Lung microvascular endothelial cell (primary cell): ENCODE measurements around the gene MICAL1. TPM values are rescaled to one million over a fixed set of nuclear protein-coding genes. Genes with fewer than 3 reads are reported as not detected.
"Not testable (repeated sequence)": the region's sequence is repeated elsewhere in the genome, so short reads cannot be mapped to it uniquely, and the experiment has no call there.

ENCODE experiments used
- DNase-seq, 2 donors: peaks; one replicate each; pipeline versions ENCODE4 v3.0.0 to v3.0.0-alpha.2; 2010; ENCODE audit warnings: low read depth in 2 of 2
- total RNA-seq: library from RNA; depleted of rRNA; stranded (reverse); fragments of >200 nt; gene quantifications from 2 replicates; pipeline ENCODE4 v1.2.1, GENCODE V29; 2014

The MICAL1 gene
- total RNA-seq, 1 donor from 2014 or later, result 12.5 TPM

DNA sequence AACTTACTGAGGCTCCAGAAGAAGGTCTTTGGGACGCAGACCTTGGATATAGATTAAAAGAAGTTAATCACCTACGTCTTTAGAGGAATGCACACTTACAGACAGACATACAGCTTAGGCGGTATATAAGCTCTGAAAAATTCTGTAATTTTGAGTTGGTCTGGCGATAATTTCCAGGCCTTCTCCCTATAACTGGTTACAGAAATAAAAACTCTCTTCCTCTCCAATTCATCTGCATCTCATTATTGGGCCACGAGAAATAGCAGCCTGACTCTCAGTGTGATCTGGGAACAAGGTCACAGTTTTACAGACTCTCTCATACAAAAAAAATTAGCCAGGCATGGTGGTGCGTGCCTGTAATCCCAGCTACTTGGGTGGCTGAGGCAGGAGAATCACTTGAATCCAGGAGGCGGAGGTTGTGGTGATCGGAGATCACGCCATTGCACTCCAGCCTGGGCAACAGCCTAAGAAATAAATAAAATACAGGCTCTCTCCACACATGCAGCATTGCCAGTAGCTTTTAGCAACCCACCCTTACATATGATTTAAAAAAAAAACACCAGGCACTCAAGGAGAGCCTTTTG, 22.7 kb upstream of the MICAL1 start:
- DNase-seq, result no peak

- no peak for DNase-seq
Observed at GRCh38 chr6:109477725-109478124, 22.2 kb upstream of the MICAL1 start.

DNA sequence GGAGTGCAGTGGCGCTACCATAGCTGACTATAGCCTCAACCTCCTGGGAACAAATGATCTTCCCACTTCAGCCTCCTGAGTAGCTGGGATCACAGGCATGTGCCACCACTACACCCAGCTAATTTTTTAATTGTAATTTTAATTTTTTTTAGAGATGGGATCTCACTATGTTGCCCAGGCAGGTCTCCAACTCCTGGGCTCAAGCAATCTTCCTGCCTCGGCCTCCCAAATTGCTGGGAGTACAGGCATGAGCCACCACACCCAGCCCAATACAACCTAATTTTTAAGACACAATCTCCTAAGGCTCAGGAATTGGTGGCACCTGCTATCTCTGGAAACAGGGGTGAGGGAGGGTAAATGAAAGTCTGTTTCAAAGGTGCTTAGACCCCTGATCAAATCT, 21.6 kb upstream of the MICAL1 start:
- no peak for DNase-seq

DNA sequence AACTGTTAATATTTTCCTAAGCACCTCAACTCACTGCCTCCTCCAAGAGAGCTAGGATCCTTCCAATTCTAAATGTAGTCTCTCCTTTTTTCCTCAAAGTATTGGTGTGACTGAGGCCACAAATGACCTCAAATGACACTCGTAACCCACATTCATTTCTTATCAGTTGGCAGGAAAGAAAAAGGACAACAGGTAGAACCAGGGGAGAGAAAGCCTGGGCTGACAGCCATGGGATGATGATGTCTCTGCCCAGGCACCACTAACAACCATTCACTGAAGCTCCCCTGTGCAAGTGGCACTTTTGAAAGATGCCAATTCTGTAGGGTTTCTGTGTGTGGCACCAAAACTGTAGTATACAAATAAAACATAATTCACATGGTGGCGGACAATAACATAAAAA, 20.1 kb upstream of the MICAL1 start:
- DNase-seq, result no peak

DNA sequence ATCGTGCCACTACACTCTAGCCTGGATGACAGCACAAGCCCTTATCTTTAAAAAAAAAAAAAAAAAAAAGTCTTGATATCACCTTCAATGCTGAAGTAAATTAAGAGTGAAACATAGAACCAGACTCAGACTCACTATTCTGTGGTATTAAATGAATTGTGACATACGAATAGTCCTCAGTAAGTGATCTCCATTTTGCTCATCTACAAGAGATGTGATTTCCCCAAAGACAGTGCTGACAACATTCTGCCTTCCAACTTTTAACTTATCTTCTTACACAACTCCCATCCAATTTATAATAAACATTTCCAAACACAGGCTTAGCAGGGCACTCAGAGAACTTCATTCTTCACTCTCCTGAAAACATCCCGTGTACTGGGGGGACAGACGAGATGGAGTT, 19.4 kb upstream of the MICAL1 start:
- DNase-seq, result no peak

GRCh38 chr6:109473120-109473519, 17.5 kb upstream of the MICAL1 start:
- no peak for DNase-seq

DNA sequence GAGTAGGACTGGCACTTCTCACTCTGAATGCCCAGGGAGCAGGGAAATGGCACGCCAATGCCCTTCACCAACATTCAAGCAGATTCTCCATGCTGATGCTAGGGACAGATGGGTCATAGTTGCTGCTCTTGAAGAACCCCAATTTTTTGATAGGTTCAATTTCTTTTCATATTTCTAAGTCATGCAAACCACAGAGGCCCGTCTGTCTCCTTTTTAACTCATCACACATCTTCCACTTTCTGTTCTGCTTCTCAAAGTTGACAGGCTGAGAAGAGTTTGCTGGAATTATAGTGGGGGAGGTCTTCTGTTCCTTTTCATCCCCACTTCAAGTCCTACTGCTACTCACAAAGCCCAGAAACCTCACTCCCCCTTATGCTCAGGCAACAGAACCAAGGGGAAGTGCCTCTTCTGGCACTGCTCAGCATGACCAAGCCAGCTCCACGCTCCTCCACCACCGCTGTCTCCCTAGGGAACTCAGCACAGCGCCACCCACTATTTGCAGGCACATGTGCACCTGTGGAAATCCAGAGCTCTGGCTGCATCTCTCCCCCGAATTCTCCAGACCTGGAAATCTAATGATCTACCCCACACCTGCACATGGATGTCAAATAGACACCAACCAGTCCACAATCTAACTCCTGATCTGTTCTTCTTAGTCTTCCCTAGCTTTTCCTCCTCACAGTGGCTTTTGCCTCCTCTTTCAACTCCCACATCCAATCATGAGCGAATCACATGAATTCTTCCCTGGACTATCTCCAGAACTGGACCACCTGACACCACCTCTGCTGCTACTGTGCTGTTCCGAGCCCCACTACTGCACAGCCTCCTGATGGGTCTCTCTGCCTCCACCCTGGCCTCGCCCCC, 16.8 kb upstream of the MICAL1 start:
- DNase-seq, result no peak

DNA sequence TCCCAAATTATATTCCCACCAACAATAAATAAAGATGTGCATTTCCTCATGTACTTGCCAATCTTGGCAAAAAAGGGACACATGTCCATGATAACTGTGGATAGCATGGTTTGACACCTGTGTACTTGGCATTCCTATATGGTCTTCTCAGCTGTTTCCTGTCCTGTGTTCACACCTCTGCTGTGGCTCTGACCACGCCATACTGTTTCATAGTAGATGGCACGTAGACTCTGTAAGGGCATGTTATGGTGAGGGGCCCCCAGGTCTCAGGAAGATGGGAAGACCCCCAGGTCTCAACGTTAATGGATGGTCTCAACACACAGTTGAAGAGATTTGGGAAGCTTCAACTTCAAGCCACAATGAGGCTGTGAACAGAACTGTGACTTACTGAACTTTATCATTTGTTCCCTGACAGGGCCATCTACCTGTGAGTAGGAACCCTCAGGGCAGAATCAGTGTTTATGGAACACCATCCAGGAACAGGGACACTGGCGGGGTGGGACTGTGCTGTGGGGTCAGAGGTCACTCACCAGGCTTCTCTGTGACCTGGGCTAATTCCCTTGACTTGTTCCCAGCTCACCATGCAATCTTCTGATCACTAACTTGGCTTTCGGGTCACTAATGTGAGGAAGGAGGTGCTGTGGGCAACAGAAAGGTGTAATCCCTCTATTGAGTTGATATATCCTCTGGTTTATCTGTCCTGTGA, 15.7 kb upstream of the MICAL1 start:
- DNase-seq, result no peak

GRCh38 chr6:109469591-109470189, 14.1 kb upstream of the MICAL1 start:
- DNase-seq, result no peak

GRCh38 chr6:109467696-109468095, 12.1 kb upstream of the MICAL1 start:
- DNase-seq, result no peak

DNA sequence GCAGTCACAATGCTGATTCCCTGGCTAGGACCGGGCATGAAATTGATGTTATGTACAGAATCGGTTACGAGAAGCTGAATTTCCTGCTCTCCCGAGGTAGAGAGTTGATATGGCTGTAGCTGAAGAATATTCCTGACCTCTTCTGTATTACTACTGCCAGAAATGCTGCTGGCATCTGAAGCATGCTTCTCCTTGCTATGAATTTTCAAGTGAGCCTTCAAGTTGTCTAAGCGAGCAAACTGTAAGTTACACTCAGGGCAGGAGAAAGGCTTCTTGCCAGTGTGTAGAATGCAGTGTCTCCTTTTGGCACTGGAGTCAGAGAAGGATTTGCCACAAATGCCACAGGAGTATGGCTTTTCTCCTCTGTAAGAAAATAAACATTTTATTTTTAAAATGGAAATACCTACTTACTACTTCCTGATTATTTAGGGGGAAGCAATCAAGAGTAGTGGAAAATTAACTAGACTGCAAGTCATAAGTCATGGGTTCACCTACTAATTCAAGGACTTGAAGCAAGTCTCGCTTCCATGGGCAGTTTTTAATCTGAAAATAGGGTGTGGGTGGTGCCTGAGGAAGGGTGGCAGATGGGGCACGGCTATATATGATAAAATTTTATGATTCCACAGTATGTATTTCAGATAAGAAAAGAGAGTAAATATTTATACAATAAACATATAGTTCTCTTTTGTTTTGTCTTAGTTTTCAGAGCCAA, 10.8 kb upstream of the MICAL1 start:
- no peak for DNase-seq

GRCh38 chr6:109465772-109466171, 10.2 kb upstream of the MICAL1 start:
- DNase-seq, result no peak

- DNase-seq, result no peak
Observed at GRCh38 chr6:109461733-109462526, 6.4 kb upstream of the MICAL1 start.

DNA sequence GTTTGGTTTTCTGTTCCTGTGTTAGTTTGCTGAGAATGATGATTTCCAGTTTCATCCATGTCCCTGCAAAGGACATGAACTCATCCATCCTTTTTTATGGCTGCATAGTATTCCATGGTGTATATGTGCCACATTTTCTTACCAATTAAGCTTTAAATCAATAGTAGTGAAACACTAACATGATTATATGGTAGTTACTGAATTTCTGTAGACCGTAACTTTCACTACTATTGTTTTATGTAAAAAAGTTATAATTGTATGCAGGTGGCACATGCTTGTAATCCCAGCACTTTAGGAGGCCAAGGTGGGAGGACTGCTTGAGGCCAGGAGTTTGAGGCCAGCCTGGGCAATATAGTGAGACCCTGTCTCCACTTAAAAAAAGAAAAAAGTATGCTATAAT, 5.6 kb upstream of the MICAL1 start:
- not testable (repeated sequence) for DNase-seq

- no peak for DNase-seq
Observed at GRCh38 chr6:109460161-109460829, 4.7 kb upstream of the MICAL1 start.

DNA sequence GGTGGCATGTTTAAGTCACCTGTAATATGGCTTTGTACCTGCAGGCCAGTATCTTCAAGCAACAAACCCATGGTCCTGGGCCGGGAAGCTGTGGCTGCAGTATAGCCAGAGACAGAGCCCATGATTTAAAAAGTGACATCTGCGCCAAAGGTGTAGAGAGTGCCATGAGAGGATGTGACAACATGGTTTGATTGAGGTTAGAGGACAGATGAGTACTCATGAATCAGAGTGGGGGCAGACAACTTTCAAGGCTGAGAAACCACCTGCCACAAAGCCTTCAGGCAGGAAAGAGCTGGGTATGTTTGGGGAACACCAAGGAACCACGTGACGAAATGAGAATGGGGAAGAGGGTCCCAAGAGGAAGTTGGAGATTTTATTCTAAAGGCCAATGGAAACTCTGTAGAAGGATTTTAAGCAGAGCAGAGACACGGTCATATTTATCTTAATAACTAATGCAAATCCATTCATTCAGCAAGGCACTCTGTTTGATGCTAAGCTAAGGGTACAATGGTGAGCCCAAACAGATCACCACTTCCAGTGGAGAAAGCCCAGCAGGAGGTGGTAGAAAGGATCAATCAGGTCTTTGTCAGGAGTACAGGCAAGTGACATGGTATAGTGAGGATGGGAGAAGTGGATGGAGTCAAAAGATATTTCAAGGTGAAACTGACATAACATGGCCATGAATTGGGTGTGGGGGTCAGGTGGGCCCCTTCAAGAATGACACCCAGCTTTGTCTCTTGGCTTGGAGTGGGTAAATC, 3.4 kb upstream of the MICAL1 start:
- DNase-seq, result no peak

DNA sequence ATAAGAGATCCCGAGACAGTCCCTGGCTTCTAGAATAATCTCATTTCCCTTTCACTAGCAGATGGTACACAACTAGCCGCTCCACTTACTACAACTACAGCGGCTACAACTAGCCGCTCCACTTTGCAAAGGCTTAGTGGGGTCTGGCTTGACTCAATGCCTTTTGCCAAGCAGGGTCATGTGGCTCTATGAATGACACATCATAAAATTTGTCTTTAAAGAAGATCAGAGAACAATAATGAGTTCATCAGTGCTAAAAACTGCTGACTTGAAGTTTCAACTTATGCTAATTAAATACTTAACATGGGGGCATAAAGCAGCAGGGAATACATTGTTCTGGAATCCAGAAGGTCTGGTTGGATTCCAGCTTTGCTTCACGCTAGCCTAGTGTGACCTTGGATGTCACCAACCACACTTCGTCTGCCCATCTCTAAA, 2.0 kb upstream of the MICAL1 start:
- no peak for DNase-seq

- DNase-seq, result peak; percentile 50 to 54
Observed at GRCh38 chr6:109456710-109457561, 1.4 kb upstream of the MICAL1 start.
